HG02938 (cell line): ENCODE results near the gene HOXA9.

Experiments
- ATAC-seq: cut with Tn5 transposase; IDR thresholded peaks from one replicate; pipeline ENCODE4 v1.9.1; 2021; ENCODE audit warnings: mild to moderate bottlenecking, moderate library complexity; ENCODE audit not compliant: unreplicated experiment

HOXA9 gene

GRCh38 chr7:27201580-27202017 is 36.3 kb upstream of the HOXA9 start:
- no peak for ATAC-seq

- ATAC-seq: no peak
These were observed 35.6 kb upstream of the HOXA9 start for GRCh38 chr7:27200761-27201579.

GRCh38 chr7:27199849-27200760 is 34.8 kb upstream of the HOXA9 start, which contains the start of gene HOXA13:
TSS of gene HOXA13 (minus strand) at chr7:27200091. CDS start at chr7:27200077, 14 bp downstream.
- no peak for ATAC-seq

GRCh38 chr7:27198871-27199801 is 33.8 kb upstream of the HOXA9 start:
- ATAC-seq: no peak

- no peak for ATAC-seq
These were observed 33.0 kb upstream of the HOXA9 start for GRCh38 chr7:27198138-27198841.

- ATAC-seq: no peak
These were observed 32.1 kb upstream of the HOXA9 start for GRCh38 chr7:27197137-27198042.

GRCh38 chr7:27196287-27196767 is 31.0 kb upstream of the HOXA9 start:
- no peak for ATAC-seq

- ATAC-seq: no peak
These were observed 29.5 kb upstream of the HOXA9 start for GRCh38 chr7:27194686-27195379.

- no peak for ATAC-seq
These were observed 28.6 kb upstream of the HOXA9 start for GRCh38 chr7:27194002-27194352.

- no peak for ATAC-seq
These were observed 28.1 kb upstream of the HOXA9 start for GRCh38 chr7:27193335-27194001.

GRCh38 chr7:27192546-27193334 is 27.4 kb upstream of the HOXA9 start:
- ATAC-seq: no peak

GRCh38 chr7:27191833-27192545 is 26.7 kb upstream of the HOXA9 start:
- no peak for ATAC-seq

GRCh38 chr7:27191161-27191731 is 25.9 kb upstream of the HOXA9 start:
- ATAC-seq: no peak

- no peak for ATAC-seq
These were observed 24.8 kb upstream of the HOXA9 start for GRCh38 chr7:27189997-27190748.

- ATAC-seq: no peak
These were observed 24.1 kb upstream of the HOXA9 start for GRCh38 chr7:27189295-27189996.
